ENCODE measurements around the gene FAM83B. TPM values are rescaled to one million over a fixed set of nuclear protein-coding genes. Genes with fewer than 3 reads are reported as not detected.

FAM83B gene
- total and polyA plus RNA-seq, 10 of the 15 experiments (the other 5 are each of a cell fraction or from before 2014, with no cell fraction given): 0.05 TPM; not detected in 9

- TF ChIP-seq, protein P1, sequence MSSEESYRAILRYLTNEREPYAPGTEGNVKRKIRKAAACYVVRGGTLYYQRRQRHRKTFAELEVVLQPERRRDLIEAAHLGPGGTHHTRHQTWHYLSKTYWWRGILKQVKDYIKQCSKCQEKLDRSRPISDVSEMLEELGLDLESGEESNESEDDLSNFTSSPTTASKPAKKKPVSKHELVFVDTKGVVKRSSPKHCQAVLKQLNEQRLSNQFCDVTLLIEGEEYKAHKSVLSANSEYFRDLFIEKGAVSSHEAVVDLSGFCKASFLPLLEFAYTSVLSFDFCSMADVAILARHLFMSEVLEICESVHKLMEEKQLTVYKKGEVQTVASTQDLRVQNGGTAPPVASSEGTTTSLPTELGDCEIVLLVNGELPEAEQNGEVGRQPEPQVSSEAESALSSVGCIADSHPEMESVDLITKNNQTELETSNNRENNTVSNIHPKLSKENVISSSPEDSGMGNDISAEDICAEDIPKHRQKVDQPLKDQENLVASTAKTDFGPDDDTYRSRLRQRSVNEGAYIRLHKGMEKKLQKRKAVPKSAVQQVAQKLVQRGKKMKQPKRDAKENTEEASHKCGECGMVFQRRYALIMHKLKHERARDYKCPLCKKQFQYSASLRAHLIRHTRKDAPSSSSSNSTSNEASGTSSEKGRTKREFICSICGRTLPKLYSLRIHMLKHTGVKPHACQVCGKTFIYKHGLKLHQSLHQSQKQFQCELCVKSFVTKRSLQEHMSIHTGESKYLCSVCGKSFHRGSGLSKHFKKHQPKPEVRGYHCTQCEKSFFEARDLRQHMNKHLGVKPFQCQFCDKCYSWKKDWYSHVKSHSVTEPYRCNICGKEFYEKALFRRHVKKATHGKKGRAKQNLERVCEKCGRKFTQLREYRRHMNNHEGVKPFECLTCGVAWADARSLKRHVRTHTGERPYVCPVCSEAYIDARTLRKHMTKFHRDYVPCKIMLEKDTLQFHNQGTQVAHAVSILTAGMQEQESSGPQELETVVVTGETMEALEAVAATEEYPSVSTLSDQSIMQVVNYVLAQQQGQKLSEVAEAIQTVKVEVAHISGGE (CRISPR knock-in tag; IDR thresholded peaks at IDR 0.05): no peak
- TF ChIP-seq MTA2 (IDR thresholded peaks at IDR 0.05; ENCODE audit: low read depth): no peak
Measured at GRCh38 chr6:54875539-54875938, 29.0 kb downstream of the FAM83B start (continued).

GRCh38 chr6:54876365-54876764, 29.8 kb downstream of the FAM83B start:
- Histone ChIP-seq H3K27ac (ENCODE audit: control insufficient read depth, insufficient read depth) (no peak overlapping the region), H3K4me1 (ENCODE audit: control insufficient read depth, insufficient read depth, low read length) (no peaks in the 10 kb centered on the region), H3K27me3 (replicated peaks in 1 of 2; ENCODE audit: control insufficient read depth in 2 of 2, insufficient read depth in 2 of 2, low read length in 1 of 2) (no peaks in the 10 kb centered on the region), H3K79me2 (ENCODE audit: control insufficient read depth, insufficient read depth, low read length) (no peaks in the 10 kb centered on the region), H2AFZ (ENCODE audit: control insufficient read depth, low read depth, low read length) (no peak overlapping the region), H3K4me2 (ENCODE audit: control insufficient read depth, insufficient read depth) (no peak overlapping the region), H4K20me1 (ENCODE audit: control insufficient read depth, insufficient read depth) (no peaks in the 10 kb centered on the region), H3K9me3 (replicated peaks; ENCODE audit: control insufficient read depth, insufficient read depth, low read length) (no peaks in the 10 kb centered on the region), H3K4me3 (no peak overlapping the region), H3K36me3 (ENCODE audit: control insufficient read depth in 2 of 2, insufficient read depth in 2 of 2, low read length in 1 of 2) (no peaks in the 10 kb centered on the region), H3K9ac (ENCODE audit: control insufficient read depth, insufficient read depth, low read length) (no peak overlapping the region)
- BruUV-seq (replicated peaks): no TSS peak
- ChIA-PET RAD21 (ENCODE audit: unreplicated experiment) (no interaction called here), POLR2A (no interaction called here), CTCF (interaction anchor here (0.9 to 1.2 kb wide), 2 partner anchors 179 to 193 kb away, joined by 3 read pairs; no protein-coding TSS in a partner anchor), SMC1A (ENCODE audit: uncharacterized antibody, unreplicated experiment) (no interaction called here)
- in situ Hi-C loops (cut with MboI) (no loop called here), intact Hi-C loops (cut with micrococcal nuclease; ENCODE audit: unreplicated experiment) (no loop called here)
- DNase-seq (ENCODE audit: low read depth, low spot score): no peak
- no peak for ATAC-seq
- WGBS (ENCODE audit: insufficient coverage, insufficient replicate concordance, low lambda C conversion rate, missing lambda C conversion rate): 42% methylated on average over 8 of the region's 8 CpGs
- no peak for FAIRE-seq
- TF ChIP-seq PAX8 (IDR thresholded peaks at IDR 0.05) (no peak), ETV6 (conservative IDR thresholded peaks at IDR 0.05 in 1 of 2, IDR thresholded peaks at IDR 0.05 in 1 of 2; ENCODE audit: borderline replicate concordance in 1 of 2, low read depth in 1 of 2) (no peak), RELB (IDR thresholded peaks at IDR 0.05; ENCODE audit: low read depth) (no peak), PAX5 (IDR thresholded peaks at IDR 0.05; ENCODE audit: borderline replicate concordance, low read depth, low read length) (no peak), ZNF274 (IDR thresholded peaks at IDR 0.05; ENCODE audit: insufficient read depth, insufficient read length) (no peak), CBX3 (IDR thresholded peaks at IDR 0.05; ENCODE audit: borderline replicate concordance, low read depth) (no peak), RAD51 (IDR thresholded peaks at IDR 0.05) (no peak), SP1 (IDR thresholded peaks at IDR 0.05; ENCODE audit: low read depth, low read length) (no peak), POLR2AphosphoS2 (IDR thresholded peaks at IDR 0.05; ENCODE audit: low read depth, low read length) (no peak), NFYA (IDR thresholded peaks at IDR 0.05; ENCODE audit: borderline replicate concordance, low read depth, low read length) (no peak), HDAC2 (IDR thresholded peaks at IDR 0.05) (no peak), IRF3 (IDR thresholded peaks at IDR 0.05) (no peak)

Data from GM12878 (cell line).